ENCODE data around the gene CDKN1B.

The CDKN1B gene

GRCh38 chr12:12696562-12697383 is 20.4 kb upstream of the CDKN1B start:
- DNase-seq (ENCODE audit: low read depth, low spot score) = peak; percentile 17
- CTCF ChIA-PET = interaction anchor here (0.6 to 3.1 kb wide), 7 partner anchors 8 to 340 kb away, joined by 3 to 28 read pairs (median 4); partner anchors contain the start of gene BORCS5
- peak overlapping the region; percentile 64 for H3K4me3 ChIP-seq (ENCODE audit: low read depth, low read length)
- POLR2A ChIA-PET = interaction anchor here (0.7 kb wide), 1 partner anchor 497 kb away, joined by 3 read pairs; no protein-coding TSS in a partner anchor
- TF ChIP-seq CTCF (IDR thresholded peaks at IDR 0.05; ENCODE audit: insufficient read depth, low read length, missing control alignments) = no peak

GRCh38 chr12:12699345-12699744 is 17.8 kb upstream of the CDKN1B start:
- DNase-seq (ENCODE audit: low read depth, low spot score) = no peak
- no peak overlapping the region for H3K4me3 ChIP-seq (ENCODE audit: low read depth, low read length)
- ChIA-PET CTCF (interaction anchor here (0.9 to 3.1 kb wide), 4 partner anchors 12 to 1144 kb away, joined by 3 to 28 read pairs (median 4); no protein-coding TSS in a partner anchor), POLR2A (no interaction called here)
- TF ChIP-seq CTCF (IDR thresholded peaks at IDR 0.05; ENCODE audit: insufficient read depth, low read length, missing control alignments) = no peak

- H3K4me3 ChIP-seq (ENCODE audit: low read depth, low read length) = no peak overlapping the region
- TF ChIP-seq CTCF (IDR thresholded peaks at IDR 0.05; ENCODE audit: insufficient read depth, low read length, missing control alignments) = no peak
- POLR2A ChIA-PET = no interaction called here
- CTCF ChIA-PET = interaction anchor here (1.9 to 8.7 kb wide), 3 partner anchors 37 to 373 kb away, joined by 4 to 122 read pairs (median 4); no protein-coding TSS in a partner anchor
- no peak for DNase-seq (ENCODE audit: low read depth, low spot score)
Observed at GRCh38 chr12:12700254-12700653, 16.9 kb upstream of the CDKN1B start.

GRCh38 chr12:12701457-12701856 is 15.7 kb upstream of the CDKN1B start:
- H3K4me3 ChIP-seq (ENCODE audit: low read depth, low read length) = no peak overlapping the region
- DNase-seq (ENCODE audit: low read depth, low spot score) = no peak
- POLR2A ChIA-PET = no interaction called here
- CTCF ChIA-PET = interaction anchor here (0.6 to 8.7 kb wide), 8 partner anchors 11 to 1120 kb away, joined by 3 to 122 read pairs (median 3); no protein-coding TSS in a partner anchor
- TF ChIP-seq CTCF (IDR thresholded peaks at IDR 0.05; ENCODE audit: insufficient read depth, low read length, missing control alignments) = no peak

GRCh38 chr12:12704593-12705230 is 12.5 kb upstream of the CDKN1B start:
- peak; percentile 78 for TF ChIP-seq CTCF (IDR thresholded peaks at IDR 0.05; ENCODE audit: insufficient read depth, low read length, missing control alignments)
- ChIA-PET CTCF (interaction anchor here (0.6 to 8.7 kb wide), 19 partner anchors 8 to 1154 kb away, joined by 3 to 122 read pairs (median 4); no protein-coding TSS in a partner anchor), POLR2A (interaction anchor here (1.0 kb wide), 1 partner anchor 21 kb away, joined by 4 read pairs; no protein-coding TSS in a partner anchor)
- H3K4me3 ChIP-seq (ENCODE audit: low read depth, low read length) = no peak overlapping the region
- DNase-seq (ENCODE audit: low read depth, low spot score) = peak; percentile 86
